Panc1 (cell line): ENCODE results near the gene QRICH2.

Experiments
- CTCF ChIP-seq: fragments of 450-650 bp; IDR thresholded peaks from 2 replicates; pipeline ENCODE4 v1.5.1; 2017; ENCODE audit warnings: mild to moderate bottlenecking
- POLR2AphosphoS5 ChIP-seq: IDR thresholded peaks from 2 replicates; pipeline ENCODE4 v1.6.1; 2012; ENCODE audit warnings: mild to moderate bottlenecking, low read depth, low read length, moderate library complexity
- REST ChIP-seq, 2 experiments: IDR thresholded peaks; 2 replicates each; pipeline ENCODE4 v1.6.1; 2011 to 2012; ENCODE audit warnings: low read depth in 2 of 2, control low read depth in 1 of 2, low read length in 1 of 2, mild to moderate bottlenecking in 1 of 2, moderate library complexity in 1 of 2; ENCODE audit not compliant: insufficient read depth in 1 of 2
- SIN3A ChIP-seq: IDR thresholded peaks from 2 replicates; pipeline ENCODE4 v1.6.1; 2012; ENCODE audit warnings: low read depth, mild to moderate bottlenecking, low read length, moderate library complexity, borderline replicate concordance; ENCODE audit not compliant: insufficient read depth

- TF ChIP-seq CTCF (no peak), REST (IDR thresholded peaks at IDR 0.05; ENCODE audit: insufficient read depth in 1 of 2, low read depth in 2 of 2, low read length in 1 of 2) (no peak), POLR2AphosphoS5 (no peak), SIN3A (no peak)
Observed at GRCh38 chr17:76232342-76232741, 75.7 kb downstream of the QRICH2 start.
